ENCODE results near the gene UCMA.

The UCMA gene

GRCh38 chr10:13218878-13219277 lies 15.3 kb downstream of the UCMA start:
- H3K4me1 ChIP-seq (ENCODE audit: control insufficient read depth in 1 of 2, insufficient read depth in 1 of 2, low read depth in 1 of 2, low read length in 1 of 2) = no peaks in the 10 kb centered on the region
- H3K27ac ChIP-seq = no peak overlapping the region
- H3K4me3 ChIP-seq (ENCODE audit: low read depth in 1 of 2, low read length in 1 of 2) = no peak overlapping the region
- H3K9me3 ChIP-seq = no peaks in the 10 kb centered on the region
- TF ChIP-seq CTCF (IDR thresholded peaks at IDR 0.05) = no peak
- H3K36me3 ChIP-seq = no peaks in the 10 kb centered on the region
- H3K27me3 ChIP-seq = no peaks in the 10 kb centered on the region

GRCh38 chr10:13213163-13213562 lies 21.0 kb downstream of the UCMA start:
- Histone ChIP-seq H3K9me3 (no peaks in the 10 kb centered on the region), H3K36me3 (peaks cover 3% of the 10 kb centered on the region), H3K4me3 (ENCODE audit: low read depth in 1 of 2, low read length in 1 of 2) (no peak overlapping the region), H3K4me1 (ENCODE audit: control insufficient read depth in 1 of 2, insufficient read depth in 1 of 2, low read depth in 1 of 2, low read length in 1 of 2) (no peaks in the 10 kb centered on the region), H3K27me3 (no peaks in the 10 kb centered on the region), H3K27ac (no peak overlapping the region)
- TF ChIP-seq CTCF (IDR thresholded peaks at IDR 0.05) = no peak

GRCh38 chr10:13206546-13207443 lies 27.4 kb downstream of the UCMA start:
- TF ChIP-seq CTCF (IDR thresholded peaks at IDR 0.05) = no peak
- Histone ChIP-seq H3K27me3 (no peaks in the 10 kb centered on the region), H3K4me3 (ENCODE audit: low read depth in 1 of 2, low read length in 1 of 2) (no peak overlapping the region), H3K27ac (no peak overlapping the region), H3K36me3 (peaks cover 36% of the 10 kb centered on the region), H3K4me1 (ENCODE audit: control insufficient read depth in 1 of 2, insufficient read depth in 1 of 2, low read depth in 1 of 2, low read length in 1 of 2) (no peaks in the 10 kb centered on the region), H3K9me3 (no peaks in the 10 kb centered on the region)

- no peak overlapping the region for H3K4me3 ChIP-seq (ENCODE audit: low read depth in 1 of 2, low read length in 1 of 2)
- H3K4me1 ChIP-seq (ENCODE audit: control insufficient read depth in 1 of 2, insufficient read depth in 1 of 2, low read depth in 1 of 2, low read length in 1 of 2) = no peaks in the 10 kb centered on the region
- H3K9me3 ChIP-seq = no peaks in the 10 kb centered on the region
- no peak for TF ChIP-seq CTCF (IDR thresholded peaks at IDR 0.05)
- peaks cover 43% of the 10 kb centered on the region for H3K36me3 ChIP-seq
- no peaks in the 10 kb centered on the region for H3K27me3 ChIP-seq
- H3K27ac ChIP-seq = no peak overlapping the region
Observed at GRCh38 chr10:13206091-13206490, 28.1 kb downstream of the UCMA start.

- H3K27me3 ChIP-seq = no peaks in the 10 kb centered on the region
- H3K4me1 ChIP-seq (ENCODE audit: control insufficient read depth in 1 of 2, insufficient read depth in 1 of 2, low read depth in 1 of 2, low read length in 1 of 2) = no peaks in the 10 kb centered on the region
- TF ChIP-seq CTCF (IDR thresholded peaks at IDR 0.05) = no peak
- H3K36me3 ChIP-seq = peaks cover 70% of the 10 kb centered on the region
- no peaks in the 10 kb centered on the region for H3K9me3 ChIP-seq
- H3K4me3 ChIP-seq (ENCODE audit: low read depth in 1 of 2, low read length in 1 of 2) = no peak overlapping the region
- no peak overlapping the region for H3K27ac ChIP-seq
Observed at GRCh38 chr10:13201132-13201531, 33.0 kb downstream of the UCMA start.

Data from neutrophil (primary cell).